Measurements from ENCODE around the gene GTPBP4. TPM values are rescaled to one million over a fixed set of nuclear protein-coding genes. Genes with fewer than 3 reads are reported as not detected.
A peak's percentile ranks its signal among the peaks of the same experiment; 100 is the strongest.

Gene GTPBP4
- total and polyA plus RNA-seq, 2 of the 13 experiments (the other 11 are each of a cell fraction or from before 2014, with no cell fraction given): 24.1 to 85.5 TPM

DNA sequence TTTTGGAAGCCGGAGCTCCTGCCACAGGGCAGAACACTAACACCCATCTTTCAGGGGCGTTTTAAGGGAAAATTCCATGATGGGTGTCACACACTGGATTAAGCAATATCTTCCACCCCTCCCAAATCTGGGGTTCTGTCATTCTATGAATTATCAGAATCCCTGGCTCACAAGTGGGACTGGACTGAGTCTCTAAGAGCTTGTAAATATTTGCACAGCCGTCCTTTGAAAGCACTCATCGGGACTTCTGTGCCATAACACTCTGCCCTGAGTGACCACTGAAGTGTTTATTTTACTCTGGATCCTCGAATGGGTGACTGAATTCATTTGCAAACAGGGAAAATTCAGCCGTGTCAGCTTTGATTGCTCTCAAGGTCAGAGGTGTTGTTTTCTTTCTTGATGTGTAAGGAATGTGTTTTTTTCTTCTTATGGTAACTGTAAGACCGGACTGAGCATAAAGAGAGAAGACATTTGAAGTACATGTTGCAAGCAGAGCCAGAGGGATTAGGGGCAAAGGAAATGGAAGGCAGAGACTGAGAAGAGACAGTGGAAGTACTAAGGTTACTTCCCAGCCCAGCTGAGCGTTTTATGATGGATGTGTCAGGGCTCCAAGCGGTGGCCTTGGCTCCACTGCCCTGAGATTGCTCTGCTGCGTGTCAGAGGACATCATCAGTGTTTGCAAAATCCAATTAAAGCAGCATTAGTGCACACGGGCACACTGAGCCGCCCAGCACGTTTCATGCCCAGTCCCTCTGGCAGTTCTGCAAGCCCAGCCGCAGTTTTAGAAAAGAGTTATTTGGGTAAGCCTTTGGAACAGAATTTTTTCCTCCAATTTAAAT is 17.7 kb upstream of the GTPBP4 start (continued):
- TF ChIP-seq, protein P1, sequence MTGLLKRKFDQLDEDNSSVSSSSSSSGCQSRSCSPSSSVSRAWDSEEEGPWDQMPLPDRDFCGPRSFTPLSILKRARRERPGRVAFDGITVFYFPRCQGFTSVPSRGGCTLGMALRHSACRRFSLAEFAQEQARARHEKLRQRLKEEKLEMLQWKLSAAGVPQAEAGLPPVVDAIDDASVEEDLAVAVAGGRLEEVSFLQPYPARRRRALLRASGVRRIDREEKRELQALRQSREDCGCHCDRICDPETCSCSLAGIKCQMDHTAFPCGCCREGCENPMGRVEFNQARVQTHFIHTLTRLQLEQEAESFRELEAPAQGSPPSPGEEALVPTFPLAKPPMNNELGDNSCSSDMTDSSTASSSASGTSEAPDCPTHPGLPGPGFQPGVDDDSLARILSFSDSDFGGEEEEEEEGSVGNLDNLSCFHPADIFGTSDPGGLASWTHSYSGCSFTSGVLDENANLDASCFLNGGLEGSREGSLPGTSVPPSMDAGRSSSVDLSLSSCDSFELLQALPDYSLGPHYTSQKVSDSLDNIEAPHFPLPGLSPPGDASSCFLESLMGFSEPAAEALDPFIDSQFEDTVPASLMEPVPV (CRISPR knock-in tag; IDR thresholded peaks at IDR 0.05): no peak
- TF ChIP-seq ZEB1 (IDR thresholded peaks at IDR 0.05; ENCODE audit: insufficient replicate concordance, low read depth) (no peak), ZBTB7B (CRISPR knock-in tag; IDR thresholded peaks at IDR 0.05) (no peak), WIZ (CRISPR knock-in tag; IDR thresholded peaks at IDR 0.05) (no peak), SMAD3 (CRISPR knock-in tag; IDR thresholded peaks at IDR 0.05) (peak; percentile 44; the same call in 1 of the 2 replicates), FOXA3 (CRISPR knock-in tag; IDR thresholded peaks at IDR 0.05) (peak; percentile 87), ZNF720 (CRISPR knock-in tag; IDR thresholded peaks at IDR 0.05) (no peak), HDAC2 (CRISPR knock-in tag; IDR thresholded peaks at IDR 0.05) (peak; percentile 77), ZNF562 (CRISPR knock-in tag; IDR thresholded peaks at IDR 0.05; ENCODE audit: borderline replicate concordance) (no peak), HNF4G (IDR thresholded peaks at IDR 0.05; ENCODE audit: borderline replicate concordance, low read depth, low read length) (peak; percentile 14; the same call in 1 of the 2 replicates), HNF4G (CRISPR knock-in tag; IDR thresholded peaks at IDR 0.05; ENCODE audit: borderline replicate concordance, low read depth) (no peak), ZNF556 (CRISPR knock-in tag; IDR thresholded peaks at IDR 0.05; ENCODE audit: borderline replicate concordance) (no peak; the same call in 1 of the 2 replicates)
- TF ChIP-seq, protein P2, sequence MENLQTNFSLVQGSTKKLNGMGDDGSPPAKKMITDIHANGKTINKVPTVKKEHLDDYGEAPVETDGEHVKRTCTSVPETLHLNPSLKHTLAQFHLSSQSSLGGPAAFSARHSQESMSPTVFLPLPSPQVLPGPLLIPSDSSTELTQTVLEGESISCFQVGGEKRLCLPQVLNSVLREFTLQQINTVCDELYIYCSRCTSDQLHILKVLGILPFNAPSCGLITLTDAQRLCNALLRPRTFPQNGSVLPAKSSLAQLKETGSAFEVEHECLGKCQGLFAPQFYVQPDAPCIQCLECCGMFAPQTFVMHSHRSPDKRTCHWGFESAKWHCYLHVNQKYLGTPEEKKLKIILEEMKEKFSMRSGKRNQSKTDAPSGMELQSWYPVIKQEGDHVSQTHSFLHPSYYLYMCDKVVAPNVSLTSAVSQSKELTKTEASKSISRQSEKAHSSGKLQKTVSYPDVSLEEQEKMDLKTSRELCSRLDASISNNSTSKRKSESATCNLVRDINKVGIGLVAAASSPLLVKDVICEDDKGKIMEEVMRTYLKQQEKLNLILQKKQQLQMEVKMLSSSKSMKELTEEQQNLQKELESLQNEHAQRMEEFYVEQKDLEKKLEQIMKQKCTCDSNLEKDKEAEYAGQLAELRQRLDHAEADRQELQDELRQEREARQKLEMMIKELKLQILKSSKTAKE (CRISPR knock-in tag; IDR thresholded peaks at IDR 0.05; ENCODE audit: borderline replicate concordance): peak; percentile 56
- TF ChIP-seq, protein P3, sequence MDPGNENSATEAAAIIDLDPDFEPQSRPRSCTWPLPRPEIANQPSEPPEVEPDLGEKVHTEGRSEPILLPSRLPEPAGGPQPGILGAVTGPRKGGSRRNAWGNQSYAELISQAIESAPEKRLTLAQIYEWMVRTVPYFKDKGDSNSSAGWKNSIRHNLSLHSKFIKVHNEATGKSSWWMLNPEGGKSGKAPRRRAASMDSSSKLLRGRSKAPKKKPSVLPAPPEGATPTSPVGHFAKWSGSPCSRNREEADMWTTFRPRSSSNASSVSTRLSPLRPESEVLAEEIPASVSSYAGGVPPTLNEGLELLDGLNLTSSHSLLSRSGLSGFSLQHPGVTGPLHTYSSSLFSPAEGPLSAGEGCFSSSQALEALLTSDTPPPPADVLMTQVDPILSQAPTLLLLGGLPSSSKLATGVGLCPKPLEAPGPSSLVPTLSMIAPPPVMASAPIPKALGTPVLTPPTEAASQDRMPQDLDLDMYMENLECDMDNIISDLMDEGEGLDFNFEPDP (CRISPR knock-in tag; conservative IDR thresholded peaks at IDR 0.05): no peak
- TF ChIP-seq, protein P4, sequence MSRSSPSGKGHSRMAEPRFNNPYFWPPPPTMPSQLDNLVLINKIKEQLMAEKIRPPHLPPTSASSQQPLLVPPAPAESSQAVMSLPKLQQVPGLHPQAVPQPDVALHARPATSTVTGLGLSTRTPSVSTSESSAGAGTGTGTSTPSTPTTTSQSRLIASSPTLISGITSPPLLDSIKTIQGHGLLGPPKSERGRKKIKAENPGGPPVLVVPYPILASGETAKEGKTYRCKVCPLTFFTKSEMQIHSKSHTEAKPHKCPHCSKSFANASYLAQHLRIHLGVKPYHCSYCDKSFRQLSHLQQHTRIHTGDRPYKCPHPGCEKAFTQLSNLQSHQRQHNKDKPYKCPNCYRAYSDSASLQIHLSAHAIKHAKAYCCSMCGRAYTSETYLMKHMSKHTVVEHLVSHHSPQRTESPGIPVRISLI (CRISPR knock-in tag; IDR thresholded peaks at IDR 0.05; ENCODE audit: borderline replicate concordance): peak; percentile 83
- TF ChIP-seq, protein P5, sequence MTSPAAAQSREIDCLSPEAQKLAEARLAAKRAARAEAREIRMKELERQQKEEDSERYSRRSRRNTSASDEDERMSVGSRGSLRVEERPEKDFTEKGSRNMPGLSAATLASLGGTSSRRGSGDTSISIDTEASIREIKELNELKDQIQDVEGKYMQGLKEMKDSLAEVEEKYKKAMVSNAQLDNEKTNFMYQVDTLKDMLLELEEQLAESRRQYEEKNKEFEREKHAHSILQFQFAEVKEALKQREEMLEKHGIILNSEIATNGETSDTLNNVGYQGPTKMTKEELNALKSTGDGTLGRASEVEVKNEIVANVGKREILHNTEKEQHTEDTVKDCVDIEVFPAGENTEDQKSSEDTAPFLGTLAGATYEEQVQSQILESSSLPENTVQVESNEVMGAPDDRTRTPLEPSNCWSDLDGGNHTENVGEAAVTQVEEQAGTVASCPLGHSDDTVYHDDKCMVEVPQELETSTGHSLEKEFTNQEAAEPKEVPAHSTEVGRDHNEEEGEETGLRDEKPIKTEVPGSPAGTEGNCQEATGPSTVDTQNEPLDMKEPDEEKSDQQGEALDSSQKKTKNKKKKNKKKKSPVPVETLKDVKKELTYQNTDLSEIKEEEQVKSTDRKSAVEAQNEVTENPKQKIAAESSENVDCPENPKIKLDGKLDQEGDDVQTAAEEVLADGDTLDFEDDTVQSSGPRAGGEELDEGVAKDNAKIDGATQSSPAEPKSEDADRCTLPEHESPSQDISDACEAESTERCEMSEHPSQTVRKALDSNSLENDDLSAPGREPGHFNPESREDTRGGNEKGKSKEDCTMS (CRISPR knock-in tag; conservative IDR thresholded peaks at IDR 0.05): no peak

All from HepG2 (cell line).